ENCODE measurements around the gene CCDC33. TPM values are rescaled to one million over a fixed set of nuclear protein-coding genes. Genes with fewer than 3 reads are reported as not detected.

Gene CCDC33
- total and polyA plus RNA-seq, 2 donors (not counting 3 experiments of a cell fraction or from before 2014, with no cell fraction given), result not detected

GRCh38 chr15:74216949-74217348 lies 19.2 kb upstream of the CCDC33 start:
- ChIA-PET CTCF (no interaction called here), POLR2A (no interaction called here)
- Histone ChIP-seq H4K20me1 (replicated peaks; ENCODE audit: control insufficient read depth, extremely low read depth, insufficient read depth, low read length) (no peaks in the 10 kb centered on the region), H2AFZ (ENCODE audit: low read depth, low read length) (no peak overlapping the region), H3K4me1 (ENCODE audit: control insufficient read depth, extremely low read depth, insufficient read depth, low read length) (no peaks in the 10 kb centered on the region), H3K9ac (replicated peaks; ENCODE audit: extremely low read depth, insufficient read depth, low read length) (no peak overlapping the region), H3K36me3 (ENCODE audit: control insufficient read depth in 2 of 2, extremely low read depth in 1 of 2, insufficient read depth in 2 of 2, low read length in 2 of 2) (no peaks in the 10 kb centered on the region), H3K9me3 (replicated peaks; ENCODE audit: control insufficient read depth, insufficient read depth, low read length) (no peaks in the 10 kb centered on the region), H3K27me3 (ENCODE audit: control insufficient read depth in 2 of 2, insufficient read depth in 2 of 2, low read length in 2 of 2) (peaks cover 4 to 11% of the 10 kb centered on the region in 2 experiments), H3K4me3 (replicated peaks in 1 of 3; ENCODE audit: insufficient read depth in 1 of 3, low read depth in 1 of 3, low read length in 3 of 3) (no peak overlapping the region), H3K4me2 (ENCODE audit: insufficient read depth, low read length) (no peak overlapping the region), H3K27ac (ENCODE audit: insufficient read depth, low read depth, low read length) (no peak overlapping the region), H3K79me2 (ENCODE audit: control insufficient read depth, insufficient read depth, low read length) (no peaks in the 10 kb centered on the region), H3K9me1 (replicated peaks; ENCODE audit: control insufficient read depth, extremely low read depth, insufficient read depth, low read length) (no peaks in the 10 kb centered on the region)
- TF ChIP-seq JUN (IDR thresholded peaks at IDR 0.05; ENCODE audit: borderline replicate concordance, insufficient read depth, insufficient read length, low read depth), result no peak
- no peak for TF ChIP-seq POLR2AphosphoS5 (IDR thresholded peaks at IDR 0.05; ENCODE audit: insufficient read depth, low read depth, low read length)
- TF ChIP-seq FOS (IDR thresholded peaks at IDR 0.05; ENCODE audit: borderline replicate concordance, insufficient read depth, low read length), result no peak
- TF ChIP-seq EZH2 (IDR thresholded peaks at IDR 0.05; ENCODE audit: borderline replicate concordance, low read depth, low read length, severe bottlenecking), result no peak
- TF ChIP-seq MYC (IDR thresholded peaks at IDR 0.05; ENCODE audit: low read depth, low read length), result no peak
- no peak for TF ChIP-seq GATA2 (IDR thresholded peaks at IDR 0.05; ENCODE audit: insufficient read depth, insufficient read length, low read depth, low read length)
- no peak for TF ChIP-seq POLR2A (IDR thresholded peaks at IDR 0.05; ENCODE audit: low read depth, low read length)
- TF ChIP-seq, protein P1, sequence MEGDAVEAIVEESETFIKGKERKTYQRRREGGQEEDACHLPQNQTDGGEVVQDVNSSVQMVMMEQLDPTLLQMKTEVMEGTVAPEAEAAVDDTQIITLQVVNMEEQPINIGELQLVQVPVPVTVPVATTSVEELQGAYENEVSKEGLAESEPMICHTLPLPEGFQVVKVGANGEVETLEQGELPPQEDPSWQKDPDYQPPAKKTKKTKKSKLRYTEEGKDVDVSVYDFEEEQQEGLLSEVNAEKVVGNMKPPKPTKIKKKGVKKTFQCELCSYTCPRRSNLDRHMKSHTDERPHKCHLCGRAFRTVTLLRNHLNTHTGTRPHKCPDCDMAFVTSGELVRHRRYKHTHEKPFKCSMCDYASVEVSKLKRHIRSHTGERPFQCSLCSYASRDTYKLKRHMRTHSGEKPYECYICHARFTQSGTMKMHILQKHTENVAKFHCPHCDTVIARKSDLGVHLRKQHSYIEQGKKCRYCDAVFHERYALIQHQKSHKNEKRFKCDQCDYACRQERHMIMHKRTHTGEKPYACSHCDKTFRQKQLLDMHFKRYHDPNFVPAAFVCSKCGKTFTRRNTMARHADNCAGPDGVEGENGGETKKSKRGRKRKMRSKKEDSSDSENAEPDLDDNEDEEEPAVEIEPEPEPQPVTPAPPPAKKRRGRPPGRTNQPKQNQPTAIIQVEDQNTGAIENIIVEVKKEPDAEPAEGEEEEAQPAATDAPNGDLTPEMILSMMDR (IDR thresholded peaks at IDR 0.05; ENCODE audit: extremely low read depth in 1 of 2, insufficient read depth in 1 of 2, low read depth in 1 of 2, low read length in 2 of 2), result no peak
- TF ChIP-seq, protein P2, sequence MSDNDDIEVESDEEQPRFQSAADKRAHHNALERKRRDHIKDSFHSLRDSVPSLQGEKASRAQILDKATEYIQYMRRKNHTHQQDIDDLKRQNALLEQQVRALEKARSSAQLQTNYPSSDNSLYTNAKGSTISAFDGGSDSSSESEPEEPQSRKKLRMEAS (IDR thresholded peaks at IDR 0.05; ENCODE audit: insufficient read depth, insufficient read length), result no peak
- FAIRE-seq, result no peak
- dilution Hi-C loops (cut with MboI; ENCODE audit: extremely low pct_ligation_motif_present, low sequenced_read_pairs), result no loop called here
- intact Hi-C loops (cut with micrococcal nuclease), result no loop called here
- DNase-seq (ENCODE audit: low read depth, low spot score), result no peak
- BruUV-seq (replicated peaks), result no TSS peak

Measured in endothelial cell of umbilical vein (primary cell).